Large intestine (tissue), 3 donors: ENCODE data around the gene CHSY1. TPM values are rescaled to one million over a fixed set of nuclear protein-coding genes. Genes with fewer than 3 reads are reported as not detected.

Source experiments
- DNase-seq, 2 donors: peaks; one replicate each; pipeline versions ENCODE4 v3.0.0 to v3.0.0-alpha.2; 2013
- H3K27ac ChIP-seq: one replicate; pipeline ENCODE4 v1.5.1; 2013; ENCODE audit warnings: low read length
- H3K27me3 ChIP-seq: 2 replicates; pipeline ENCODE4 v1.6.1; 2013; ENCODE audit warnings: low read length; ENCODE audit not compliant: control insufficient read depth, insufficient read depth
- H3K36me3 ChIP-seq: 2 replicates; pipeline ENCODE4 v1.6.1; 2013; ENCODE audit warnings: low read length; ENCODE audit not compliant: control insufficient read depth, insufficient read depth
- H3K4me1 ChIP-seq: one replicate; pipeline ENCODE4 v1.6.1; 2013; ENCODE audit warnings: low read length; ENCODE audit not compliant: control insufficient read depth, insufficient read depth
- H3K4me3 ChIP-seq: one replicate; pipeline ENCODE4 v1.5.1; 2013; ENCODE audit warnings: low read length
- H3K9me3 ChIP-seq: one replicate; pipeline ENCODE4 v1.6.1; 2013; ENCODE audit warnings: mild to moderate bottlenecking, low read depth, low read length, moderate library complexity; ENCODE audit not compliant: control insufficient read depth
- WGBS: methylation state at CpG from one replicate; pipeline ENCODE4 v1.1.5; 2013; ENCODE audit warnings: low lambda C conversion rate; ENCODE audit not compliant: insufficient coverage; 5-methylcytosine and 5-hydroxymethylcytosine counted together
- polyA plus RNA-seq: library from polyadenylated mRNA; unstranded; fragments of 120-200 nt; gene quantifications from one replicate; pipeline ENCODE4 v1.2.1, GENCODE V29; 2013

The CHSY1 gene
- polyA plus RNA-seq, 1 donor = 14.9 TPM

GRCh38 chr15:101140697-101141065, 111.2 kb downstream of the CHSY1 start:
- H3K27me3 ChIP-seq = no peaks in the 10 kb centered on the region
- no peak for DNase-seq
- no CpG with 5 or more reads among the region's 2 CpGs for WGBS
- no peaks in the 10 kb centered on the region for H3K36me3 ChIP-seq
- H3K9me3 ChIP-seq = no peaks in the 10 kb centered on the region
- H3K4me3 ChIP-seq = no peak overlapping the region
- H3K27ac ChIP-seq = no peak overlapping the region
- no peaks in the 10 kb centered on the region for H3K4me1 ChIP-seq

GRCh38 chr15:101139986-101140696, 111.7 kb downstream of the CHSY1 start:
- DNase-seq = no peak
- Histone ChIP-seq H3K4me1 (no peaks in the 10 kb centered on the region), H3K27me3 (no peaks in the 10 kb centered on the region), H3K27ac (no peak overlapping the region), H3K36me3 (no peaks in the 10 kb centered on the region), H3K9me3 (no peaks in the 10 kb centered on the region), H3K4me3 (no peak overlapping the region)
- 100% methylated on average over 4 of the region's 15 CpGs for WGBS

- no peaks in the 10 kb centered on the region for H3K4me1 ChIP-seq
- WGBS = no CpG with 5 or more reads among the region's 22 CpGs
- H3K27me3 ChIP-seq = no peaks in the 10 kb centered on the region
- DNase-seq = no peak
- H3K27ac ChIP-seq = no peak overlapping the region
- no peaks in the 10 kb centered on the region for H3K36me3 ChIP-seq
- no peak overlapping the region for H3K4me3 ChIP-seq
- H3K9me3 ChIP-seq = no peaks in the 10 kb centered on the region
These were observed 112.7 kb downstream of the CHSY1 start for GRCh38 chr15:101138913-101139880.

DNA sequence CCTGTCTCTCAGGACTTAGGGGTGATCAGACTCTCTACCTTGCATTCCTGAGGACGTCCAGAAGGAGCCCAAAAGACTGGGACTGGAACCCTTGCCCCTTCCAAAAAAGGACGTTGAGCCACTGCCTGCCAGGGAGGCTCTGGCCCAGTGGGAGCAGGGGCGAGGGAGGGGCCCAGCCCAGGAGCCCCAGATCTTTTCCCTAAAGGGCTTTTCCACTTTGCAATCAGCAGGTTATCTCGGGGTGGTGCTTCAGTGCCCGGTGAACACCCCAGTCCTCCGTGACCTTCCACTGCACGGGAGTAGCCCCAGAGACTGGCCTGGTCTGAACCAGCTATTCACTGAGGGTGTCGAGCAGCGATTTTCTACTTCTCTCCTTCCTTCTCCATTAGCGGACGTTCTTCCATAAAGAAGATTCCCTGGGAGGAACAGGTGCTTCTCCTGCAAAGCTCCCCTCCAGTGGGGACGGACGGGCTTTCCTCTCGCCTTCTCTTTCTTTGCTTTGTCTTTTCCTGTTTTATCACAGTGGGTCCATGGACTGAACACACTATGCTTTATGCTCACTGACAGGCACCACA, 113.7 kb downstream of the CHSY1 start:
- Histone ChIP-seq H3K27me3 (no peaks in the 10 kb centered on the region), H3K4me1 (no peaks in the 10 kb centered on the region), H3K36me3 (no peaks in the 10 kb centered on the region), H3K27ac (no peak overlapping the region), H3K9me3 (no peaks in the 10 kb centered on the region), H3K4me3 (no peak overlapping the region)
- DNase-seq = no peak
- no CpG with 5 or more reads among the region's 14 CpGs for WGBS

DNA sequence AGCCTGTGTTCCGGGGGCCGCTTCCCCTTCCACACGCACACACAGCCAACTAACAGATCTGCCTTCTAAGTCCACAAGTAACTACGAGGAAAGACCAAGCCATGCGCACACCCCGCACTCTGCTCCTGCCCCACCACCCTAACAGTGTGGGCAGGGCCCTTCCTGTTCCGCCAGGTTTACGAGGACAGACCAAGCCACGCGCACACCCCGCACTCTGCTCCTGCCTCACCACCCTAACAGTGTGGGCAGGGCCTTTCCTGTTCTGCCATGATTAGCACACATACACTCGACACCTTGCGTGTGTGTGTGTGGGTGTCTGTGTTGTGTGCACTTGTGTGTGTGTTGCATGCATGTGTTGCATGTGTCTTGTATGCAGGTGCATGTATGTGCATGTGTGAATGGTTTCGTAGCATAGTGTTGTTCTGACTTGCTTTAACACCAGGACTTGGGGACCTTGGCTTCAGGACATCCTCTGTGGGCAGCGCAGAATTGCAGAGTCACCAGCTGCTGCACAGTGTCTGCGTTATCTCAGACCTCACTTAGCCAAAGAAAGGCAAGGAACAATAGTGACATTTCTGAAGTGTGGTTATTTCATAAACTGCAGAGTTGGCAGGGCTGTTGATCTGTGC, 114.4 kb downstream of the CHSY1 start:
- Histone ChIP-seq H3K27me3 (peaks cover under 1% of the 10 kb centered on the region), H3K27ac (no peak overlapping the region), H3K4me3 (no peak overlapping the region), H3K9me3 (no peaks in the 10 kb centered on the region), H3K36me3 (no peaks in the 10 kb centered on the region), H3K4me1 (no peaks in the 10 kb centered on the region)
- WGBS = no CpG with 5 or more reads among the region's 16 CpGs
- no peak for DNase-seq

GRCh38 chr15:101136381-101137268, 115.2 kb downstream of the CHSY1 start:
- 100% methylated on average over 1 of the region's 14 CpGs for WGBS
- no peaks in the 10 kb centered on the region for H3K36me3 ChIP-seq

DNA sequence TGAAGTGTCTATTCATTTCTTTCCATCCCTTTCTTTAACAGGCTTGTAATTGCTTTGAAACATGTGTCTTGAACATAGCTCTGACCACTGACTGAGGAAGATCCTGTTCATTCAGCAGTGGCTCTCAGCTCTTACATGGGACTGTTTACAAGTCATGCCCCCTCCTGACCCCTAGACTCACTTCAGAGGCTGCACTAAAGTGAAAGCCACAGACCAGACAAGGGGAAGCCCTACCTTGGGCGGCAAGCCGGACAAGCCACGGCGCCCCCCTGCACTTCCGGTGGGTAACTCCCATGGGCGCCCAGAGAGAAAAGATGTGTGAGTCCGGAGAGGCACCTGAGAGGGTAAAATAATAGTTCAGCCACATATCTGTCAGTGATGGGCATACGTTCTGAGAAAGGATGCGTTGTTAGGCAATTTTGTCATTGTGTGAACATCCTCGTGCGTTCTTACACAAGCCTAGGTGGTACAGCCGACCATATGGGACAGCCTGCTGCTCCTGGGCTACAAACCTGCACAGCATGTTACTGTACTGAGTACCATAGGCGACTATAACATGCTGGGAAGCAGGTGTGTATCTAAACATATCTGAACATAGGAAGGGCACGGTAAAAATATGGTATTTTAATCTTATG, 116.2 kb downstream of the CHSY1 start:
- H3K27me3 ChIP-seq = peaks cover 9% of the 10 kb centered on the region
- WGBS = no CpG with 5 or more reads among the region's 14 CpGs

More at GRCh38 chr15:101136381-101137268, 115.2 kb downstream of the CHSY1 start:
- no peak for DNase-seq
- H3K27ac ChIP-seq = no peak overlapping the region
- H3K4me3 ChIP-seq = no peak overlapping the region
- no peaks in the 10 kb centered on the region for H3K9me3 ChIP-seq
- peaks cover 5% of the 10 kb centered on the region for H3K27me3 ChIP-seq
- no peaks in the 10 kb centered on the region for H3K4me1 ChIP-seq

GRCh38 chr15:101134780-101135179, 117.1 kb downstream of the CHSY1 start:
- H3K27me3 ChIP-seq = peaks cover 14% of the 10 kb centered on the region
- 90% methylated on average over 2 of the region's 5 CpGs for WGBS
- H3K36me3 ChIP-seq = no peaks in the 10 kb centered on the region
- no peaks in the 10 kb centered on the region for H3K4me1 ChIP-seq
- DNase-seq = no peak
- H3K4me3 ChIP-seq = no peak overlapping the region
- no peaks in the 10 kb centered on the region for H3K9me3 ChIP-seq
- H3K27ac ChIP-seq = no peak overlapping the region

More for the DNA sequence above, 116.2 kb downstream of the CHSY1 start:
- no peaks in the 10 kb centered on the region for H3K36me3 ChIP-seq
- H3K27ac ChIP-seq = no peak overlapping the region
- no peaks in the 10 kb centered on the region for H3K4me1 ChIP-seq
- DNase-seq = no peak
- H3K9me3 ChIP-seq = no peaks in the 10 kb centered on the region
- H3K4me3 ChIP-seq = no peak overlapping the region

DNA sequence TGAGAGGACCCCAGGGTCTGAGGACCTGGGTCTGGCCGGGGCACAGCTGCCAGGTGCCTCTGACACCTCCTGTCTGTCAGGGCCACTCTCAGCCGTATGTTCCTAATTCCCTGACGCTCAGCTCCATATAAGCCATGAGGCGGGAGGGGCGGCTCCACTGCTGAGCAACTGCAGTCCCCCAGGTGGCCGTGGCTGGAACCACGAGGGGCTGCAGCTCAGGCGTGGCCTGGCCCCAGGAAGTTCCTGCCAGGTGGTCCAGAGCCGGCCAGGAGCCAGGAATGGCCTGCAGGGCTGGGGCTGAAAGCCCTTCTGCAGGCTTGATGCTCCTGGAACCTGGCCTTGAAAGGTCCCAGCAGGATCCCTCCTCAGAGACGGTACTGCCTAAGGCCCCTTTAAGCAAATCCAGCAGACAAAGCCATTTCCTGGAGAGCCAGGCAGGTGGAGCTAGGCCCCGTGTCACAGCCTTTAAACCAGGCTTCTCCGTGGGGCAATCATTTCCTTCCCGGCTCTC, 118.0 kb downstream of the CHSY1 start:
- Histone ChIP-seq H3K4me3 (no peak overlapping the region), H3K4me1 (no peaks in the 10 kb centered on the region), H3K27ac (no peak overlapping the region), H3K27me3 (peaks cover 14% of the 10 kb centered on the region), H3K36me3 (no peaks in the 10 kb centered on the region), H3K9me3 (no peaks in the 10 kb centered on the region)
- no peak for DNase-seq
- whole genome bisulfite sequencing = 60% methylated on average over 1 of the region's 13 CpGs
